Nephron (organoid): ENCODE results near the gene CUX1.
A peak's percentile ranks its signal among the peaks of the same experiment; 100 is the strongest.

Experiments used
- H3K27ac Mint-ChIP-seq, 3 experiments: 2 replicates each; pipeline ENCODE4 v1.8.0; 2020; ENCODE audit warnings: mixed read lengths in 3 of 3, mild to moderate bottlenecking in 2 of 3, moderate library complexity in 1 of 3
- H3K27me3 Mint-ChIP-seq: 2 replicates; pipeline ENCODE4 v1.8.0; 2021; ENCODE audit warnings: low read depth, mild to moderate bottlenecking, moderate library complexity, mixed read lengths
- H3K36me3 Mint-ChIP-seq: 2 replicates; pipeline ENCODE4 v1.8.0; 2020; ENCODE audit warnings: low read depth, mixed read lengths
- H3K4me1 Mint-ChIP-seq: 2 replicates; pipeline ENCODE4 v1.8.0; 2020; ENCODE audit warnings: mixed read lengths
- H3K4me3 Mint-ChIP-seq, 3 experiments: 2 replicates each; pipeline ENCODE4 v1.8.0; 2020; ENCODE audit warnings: mild to moderate bottlenecking in 3 of 3, mixed read lengths in 3 of 3, moderate library complexity in 2 of 3
- H3K9me3 Mint-ChIP-seq: 2 replicates; pipeline ENCODE4 v1.8.0; 2020; ENCODE audit warnings: mixed read lengths
- CTCF ChIP-seq, 3 experiments: fragments of 200-600 bp; sonication (generic); IDR thresholded peaks; one replicate each; pipeline ENCODE4 v1.5.0; 2021; ENCODE audit warnings: antibody characterized with exemption in 3 of 3; ENCODE audit not compliant: unreplicated experiment in 3 of 3

CUX1 gene

GRCh38 chr7:102044641-102044983 lies 227.2 kb downstream of the CUX1 start:
- Mint-ChIP-seq H3K9me3 (no peaks in the 10 kb centered on the region), H3K27me3 (peaks cover 12% of the 10 kb centered on the region), H3K36me3 (peaks cover 15% of the 10 kb centered on the region), H3K27ac (peak overlapping the region; percentile 72 to 89 (median 83)), H3K4me1 (peaks cover 42% of the 10 kb centered on the region), H3K4me3 (peak overlapping the region; percentile 26 to 41 (median 34))
- TF ChIP-seq CTCF (IDR thresholded peaks at IDR 0.05; ENCODE audit: unreplicated experiment in 3 of 3) = no peak

GRCh38 chr7:102044984-102045673 lies 227.7 kb downstream of the CUX1 start:
- Mint-ChIP-seq H3K27ac (peak overlapping the region; percentile 72 to 89 (median 83)), H3K4me3 (peak overlapping the region; percentile 25 to 41 (median 26)), H3K9me3 (no peaks in the 10 kb centered on the region), H3K27me3 (peaks cover 12% of the 10 kb centered on the region), H3K36me3 (peaks cover 11% of the 10 kb centered on the region), H3K4me1 (peaks cover 39% of the 10 kb centered on the region)
- TF ChIP-seq CTCF (IDR thresholded peaks at IDR 0.05; ENCODE audit: unreplicated experiment in 3 of 3) = no peak

DNA sequence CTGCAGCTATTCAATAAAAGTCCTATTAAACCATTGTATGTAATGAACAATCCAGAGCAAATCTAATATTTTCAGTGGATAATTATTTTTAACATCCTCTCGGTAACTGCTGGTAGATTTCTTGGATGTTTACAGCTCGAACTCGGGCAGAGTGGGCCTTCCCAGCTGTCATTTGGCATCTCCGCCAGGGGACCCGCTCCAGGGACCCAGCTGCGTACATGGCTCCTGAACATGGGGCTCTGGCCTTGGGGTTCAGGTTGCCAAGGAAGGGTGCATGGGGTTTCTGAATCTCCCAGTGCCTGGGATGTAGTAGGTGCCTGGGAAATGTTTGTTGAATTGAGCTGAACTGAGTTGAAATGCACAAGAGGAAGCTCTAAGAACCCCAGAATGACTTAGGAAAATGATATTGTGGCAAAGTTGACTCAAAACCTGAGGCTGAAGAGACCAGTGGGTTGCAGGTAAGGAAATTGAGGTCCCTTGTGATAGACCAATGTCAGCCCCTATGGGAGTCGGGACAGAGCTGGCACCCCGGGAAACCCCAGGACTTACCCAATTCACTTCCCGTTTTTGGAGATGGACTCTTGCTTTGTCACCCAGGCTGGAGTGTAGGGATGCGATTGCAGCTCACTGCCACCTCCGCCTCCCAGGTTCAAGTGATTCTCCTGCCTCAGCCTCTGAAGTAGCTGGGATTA lies 228.4 kb downstream of the CUX1 start:
- Mint-ChIP-seq H3K4me1 (peaks cover 37% of the 10 kb centered on the region), H3K4me3 (peak overlapping the region in 1 of 3 experiments; percentile 12), H3K27ac (peak overlapping the region; percentile 72 to 89 (median 83)), H3K9me3 (no peaks in the 10 kb centered on the region), H3K36me3 (peaks cover 11% of the 10 kb centered on the region), H3K27me3 (peaks cover 13% of the 10 kb centered on the region)
- no peak for TF ChIP-seq CTCF (IDR thresholded peaks at IDR 0.05; ENCODE audit: unreplicated experiment in 3 of 3)

GRCh38 chr7:102046373-102047117 lies 229.1 kb downstream of the CUX1 start:
- Mint-ChIP-seq H3K9me3 (no peaks in the 10 kb centered on the region), H3K27ac (no peak overlapping the region), H3K4me3 (no peak overlapping the region), H3K36me3 (peaks cover 15% of the 10 kb centered on the region), H3K27me3 (peaks cover 17% of the 10 kb centered on the region), H3K4me1 (peaks cover 42% of the 10 kb centered on the region)
- TF ChIP-seq CTCF (IDR thresholded peaks at IDR 0.05; ENCODE audit: unreplicated experiment in 3 of 3) = no peak

- Mint-ChIP-seq H3K4me1 (peaks cover 42% of the 10 kb centered on the region), H3K27ac (no peak overlapping the region), H3K27me3 (peaks cover 17% of the 10 kb centered on the region), H3K4me3 (no peak overlapping the region), H3K9me3 (no peaks in the 10 kb centered on the region), H3K36me3 (peaks cover 16% of the 10 kb centered on the region)
- no peak for TF ChIP-seq CTCF (IDR thresholded peaks at IDR 0.05; ENCODE audit: unreplicated experiment in 3 of 3)
Measured at GRCh38 chr7:102047167-102047566, 229.7 kb downstream of the CUX1 start.
